NCI-H2081 (cell line): Measurements from ENCODE around the gene WNK2.
A peak's percentile ranks its signal among the peaks of the same experiment; 100 is the strongest.

ENCODE experiments used
- DNase-seq, 2 experiments: peaks; one replicate each; lab custom pipeline; 2025; lab: John Stamatoyannopoulos, UW

The WNK2 gene

GRCh38 chr9:93200449-93200742 lies 16.5 kb downstream of the WNK2 start:
- DNase-seq: no peak

GRCh38 chr9:93200989-93201334 lies 17.0 kb downstream of the WNK2 start:
- DNase-seq: no peak

- DNase-seq: no peak
Measured at GRCh38 chr9:93203026-93203717, 19.2 kb downstream of the WNK2 start.

GRCh38 chr9:93203718-93204469 lies 20.0 kb downstream of the WNK2 start:
- DNase-seq: no peak

- DNase-seq: no peak
Measured at GRCh38 chr9:93204470-93205043, 20.6 kb downstream of the WNK2 start.

- DNase-seq: peak; percentile 43 to 65
Measured at GRCh38 chr9:93205045-93205768, 21.3 kb downstream of the WNK2 start.

GRCh38 chr9:93205896-93206575 lies 22.1 kb downstream of the WNK2 start:
- DNase-seq: no peak

GRCh38 chr9:93206576-93207155 lies 22.7 kb downstream of the WNK2 start:
- DNase-seq: no peak

GRCh38 chr9:93207326-93207814 lies 23.4 kb downstream of the WNK2 start:
- DNase-seq: peak; percentile 55 to 76

GRCh38 chr9:93207860-93208734 lies 24.2 kb downstream of the WNK2 start:
- DNase-seq: no peak

GRCh38 chr9:93209097-93209496 lies 25.2 kb downstream of the WNK2 start:
- DNase-seq: no peak

- DNase-seq: no peak
Measured at GRCh38 chr9:93209576-93210323, 25.8 kb downstream of the WNK2 start.

GRCh38 chr9:93210324-93210973 lies 26.5 kb downstream of the WNK2 start:
- DNase-seq: no peak

- no peak for DNase-seq
Measured at GRCh38 chr9:93210974-93211653, 27.2 kb downstream of the WNK2 start.

GRCh38 chr9:93211654-93212001 lies 27.7 kb downstream of the WNK2 start:
- DNase-seq: no peak

GRCh38 chr9:93212409-93212808 lies 28.5 kb downstream of the WNK2 start:
- no peak for DNase-seq

GRCh38 chr9:93216073-93216365 lies 32.1 kb downstream of the WNK2 start:
- DNase-seq: no peak

- DNase-seq: no peak
Measured at GRCh38 chr9:93217706-93218105, 33.8 kb downstream of the WNK2 start.

- no peak for DNase-seq
Measured at GRCh38 chr9:93218161-93218560, 34.2 kb downstream of the WNK2 start.
